ENCODE data around the gene SLC33A1. TPM values are rescaled to one million over a fixed set of nuclear protein-coding genes. Genes with fewer than 3 reads are reported as not detected.

SLC33A1 gene
- total and polyA plus RNA-seq, 10 of the 15 experiments (the other 5 are each of a cell fraction or from before 2014, with no cell fraction given): 6.4 to 25.2 (median 19.8) TPM

GRCh38 chr3:155809181-155809580 is 45.0 kb downstream of the SLC33A1 start:
- ATAC-seq (no peak), FAIRE-seq (no peak), DNase-seq (ENCODE audit: low read depth, low spot score) (no peak)
- TF ChIP-seq NFYA (IDR thresholded peaks at IDR 0.05; ENCODE audit: borderline replicate concordance, low read depth, low read length): no peak
- no peak for TF ChIP-seq SMARCA5 (IDR thresholded peaks at IDR 0.05)
- TF ChIP-seq REST (IDR thresholded peaks at IDR 0.05; ENCODE audit: low read depth, low read length): no peak
- no peak for TF ChIP-seq CTCF (IDR thresholded peaks at IDR 0.05 in 2 of 3, conservative IDR thresholded peaks at IDR 0.05 in 1 of 3; ENCODE audit: control insufficient read depth in 2 of 3, extremely low read depth in 1 of 3, insufficient read depth in 1 of 3, low read depth in 3 of 3, low read length in 3 of 3)
- TF ChIP-seq EED (IDR thresholded peaks at IDR 0.05; ENCODE audit: low read depth): no peak
- TF ChIP-seq FOXK2 (IDR thresholded peaks at IDR 0.05): no peak
- BruUV-seq (replicated peaks): no TSS peak
- Histone ChIP-seq H3K9me3 (replicated peaks; ENCODE audit: control insufficient read depth, insufficient read depth, low read length) (no peaks in the 10 kb centered on the region), H3K4me2 (ENCODE audit: control insufficient read depth, insufficient read depth) (no peak overlapping the region), H4K20me1 (ENCODE audit: control insufficient read depth, insufficient read depth) (no peaks in the 10 kb centered on the region), H3K79me2 (ENCODE audit: control insufficient read depth, insufficient read depth, low read length) (no peaks in the 10 kb centered on the region), H3K4me1 (ENCODE audit: control insufficient read depth, insufficient read depth, low read length) (peaks cover 3% of the 10 kb centered on the region; the same call in 1 of the 2 replicates), H2AFZ (ENCODE audit: control insufficient read depth, low read depth, low read length) (no peak overlapping the region), H3K9ac (ENCODE audit: control insufficient read depth, insufficient read depth, low read length) (no peak overlapping the region), H3K36me3 (ENCODE audit: control insufficient read depth in 2 of 2, insufficient read depth in 2 of 2, low read length in 1 of 2) (no peaks in the 10 kb centered on the region), H3K27me3 (replicated peaks in 1 of 2; ENCODE audit: control insufficient read depth in 2 of 2, insufficient read depth in 2 of 2, low read length in 1 of 2) (no peaks in the 10 kb centered on the region; a peak in 1 of 4 replicates), H3K4me3 (no peak overlapping the region), H3K27ac (ENCODE audit: control insufficient read depth, insufficient read depth) (no peak overlapping the region)
- ChIA-PET POLR2A (no interaction called here), RAD21 (ENCODE audit: unreplicated experiment) (interaction anchor here (1.8 kb wide), 1 partner anchor 61 kb away, joined by 5 read pairs; the partner anchor contains the start of gene GMPS), SMC1A (ENCODE audit: uncharacterized antibody, unreplicated experiment) (no interaction called here), CTCF (interaction anchor here (1.3 kb wide), 1 partner anchor 61 kb away, joined by 3 read pairs; no protein-coding TSS in a partner anchor)
- in situ Hi-C loops (cut with MboI): no loop called here
- intact Hi-C loops (cut with micrococcal nuclease; ENCODE audit: unreplicated experiment): loop anchor here (5.0 to 10.0 kb wide), 3 partner anchors 63 to 196 kb away; partner anchors contain the start of gene GMPS

Measured in GM12878 (cell line).